Measurements from ENCODE around the gene ZHX3. TPM values are rescaled to one million over a fixed set of nuclear protein-coding genes. Genes with fewer than 3 reads are reported as not detected.

ZHX3 gene
- total RNA-seq, 1 experiment from 2014 or later, result 9.6 TPM

- Mint-ChIP-seq H3K9me3 (no peaks in the 10 kb centered on the region), H3K27ac (no peak overlapping the region), H3K4me3 (no peak overlapping the region), H3K4me1 (peaks cover 4% of the 10 kb centered on the region), H3K27me3 (ENCODE audit: low read depth) (no peaks in the 10 kb centered on the region), H3K36me3 (no peaks in the 10 kb centered on the region)
- CTCF ChIA-PET, result interaction anchor here (1.0 to 1.6 kb wide), 2 partner anchors 10 to 16 kb away, joined by 4 read pairs; no protein-coding TSS in a partner anchor
- ATAC-seq (no peak), DNase-seq (ENCODE audit: low spot score) (no peak)
- TF ChIP-seq CBFB (CRISPR knock-in tag; IDR thresholded peaks at IDR 0.05; ENCODE audit: low read depth) (no peak), FOXJ3 (CRISPR knock-in tag; IDR thresholded peaks at IDR 0.05; ENCODE audit: borderline replicate concordance) (no peak), ATF2 (CRISPR knock-in tag; IDR thresholded peaks at IDR 0.05; ENCODE audit: borderline replicate concordance, low read depth) (no peak), NR2C2 (CRISPR knock-in tag; IDR thresholded peaks at IDR 0.05) (no peak), E2F1 (CRISPR knock-in tag; IDR thresholded peaks at IDR 0.05) (no peak), OVOL2 (CRISPR knock-in tag; IDR thresholded peaks at IDR 0.05; ENCODE audit: borderline replicate concordance) (no peak), ATF1 (CRISPR knock-in tag; IDR thresholded peaks at IDR 0.05) (no peak), HMGA2 (CRISPR knock-in tag; IDR thresholded peaks at IDR 0.05) (no peak), ZBTB21 (CRISPR knock-in tag; IDR thresholded peaks at IDR 0.05; ENCODE audit: borderline replicate concordance) (no peak), TP53 (CRISPR knock-in tag; IDR thresholded peaks at IDR 0.05) (no peak), TEAD1 (CRISPR knock-in tag; IDR thresholded peaks at IDR 0.05) (no peak), RELA (CRISPR knock-in tag; IDR thresholded peaks at IDR 0.05; ENCODE audit: borderline replicate concordance) (no peak), ARID4B (CRISPR knock-in tag; IDR thresholded peaks at IDR 0.05; ENCODE audit: borderline replicate concordance) (no peak)
- POLR2A ChIA-PET, result no interaction called here
Observed at GRCh38 chr20:41349266-41349665, 31.7 kb upstream of the ZHX3 start.

GRCh38 chr20:41348430-41349172, 31.1 kb upstream of the ZHX3 start:
- TF ChIP-seq SP1 (CRISPR knock-in tag; conservative IDR thresholded peaks at IDR 0.05) (no peak), NFE2L1 (CRISPR knock-in tag; IDR thresholded peaks at IDR 0.05) (no peak), EMX1 (CRISPR knock-in tag; IDR thresholded peaks at IDR 0.05) (no peak), ZNF532 (CRISPR knock-in tag; IDR thresholded peaks at IDR 0.05; ENCODE audit: borderline replicate concordance) (no peak), NFATC4 (CRISPR knock-in tag; IDR thresholded peaks at IDR 0.05) (no peak), ZBTB21 (CRISPR knock-in tag; IDR thresholded peaks at IDR 0.05; ENCODE audit: borderline replicate concordance) (no peak), E2F1 (CRISPR knock-in tag; IDR thresholded peaks at IDR 0.05) (no peak), HMGA2 (CRISPR knock-in tag; IDR thresholded peaks at IDR 0.05) (no peak), NR2C2 (CRISPR knock-in tag; IDR thresholded peaks at IDR 0.05) (no peak), NR1H2 (CRISPR knock-in tag; IDR thresholded peaks at IDR 0.05) (no peak), ZNF121 (CRISPR knock-in tag; IDR thresholded peaks at IDR 0.05) (no peak), ZNF423 (CRISPR knock-in tag; IDR thresholded peaks at IDR 0.05) (no peak)
- H3K4me3 Mint-ChIP-seq, result no peak overlapping the region
- CTCF ChIA-PET, result interaction anchor here (1.0 to 1.8 kb wide), 2 partner anchors 17 to 176 kb away, joined by 4 to 7 read pairs; no protein-coding TSS in a partner anchor
- H3K36me3 Mint-ChIP-seq, result no peaks in the 10 kb centered on the region
- H3K27ac Mint-ChIP-seq, result no peak overlapping the region
- no peak for DNase-seq (ENCODE audit: low spot score)
- no peak for ATAC-seq
- POLR2A ChIA-PET, result no interaction called here
- H3K4me1 Mint-ChIP-seq, result peaks cover 4% of the 10 kb centered on the region
- H3K27me3 Mint-ChIP-seq (ENCODE audit: low read depth), result no peaks in the 10 kb centered on the region
- H3K9me3 Mint-ChIP-seq, result no peaks in the 10 kb centered on the region

Measured in WTC11 (cell line).